NCI-H1436 treated with DMSO at 0.1 percent for 48 hours (cell line): ENCODE data around the gene ITIH1.

ENCODE experiments used
- DNase-seq: peaks from one replicate; lab custom pipeline; 2025; lab: John Stamatoyannopoulos, UW

Gene ITIH1

DNA sequence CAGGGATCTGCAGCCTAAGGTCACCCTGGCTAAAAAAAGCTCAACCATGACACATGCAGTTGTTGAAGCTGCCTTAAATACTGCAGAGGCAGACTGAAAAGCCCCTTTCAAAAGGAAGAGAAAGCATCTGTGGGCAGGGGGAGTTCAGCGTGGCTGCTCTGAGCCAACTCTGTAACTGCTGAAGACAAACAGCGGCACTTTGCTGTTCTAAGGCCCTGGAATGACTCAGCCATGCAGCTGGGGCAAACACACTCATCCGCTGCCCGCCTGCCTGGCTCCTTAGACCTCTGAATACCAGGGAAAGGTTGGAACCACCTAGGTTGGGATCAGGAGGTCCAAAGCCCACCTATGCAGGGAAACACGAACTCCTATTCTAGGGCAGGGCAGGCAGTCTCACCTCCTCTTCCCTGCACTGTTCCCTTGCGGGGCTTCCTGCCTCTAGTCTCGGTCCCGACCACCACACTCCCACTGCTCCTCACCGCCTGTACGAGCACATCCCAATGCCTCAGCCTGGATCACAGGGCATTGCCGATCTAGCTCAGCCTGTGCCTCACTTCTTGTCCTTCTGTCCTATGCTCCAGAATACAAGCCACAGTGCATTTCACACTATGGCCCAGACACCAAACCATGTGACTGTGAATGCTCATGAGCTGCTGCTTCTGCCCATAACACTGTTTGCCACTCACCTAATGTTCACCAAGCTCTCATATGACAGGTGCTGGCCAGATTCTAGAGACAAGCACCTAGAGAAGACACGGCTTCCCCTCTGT, 64.0 kb downstream of the ITIH1 start:
- no peak for DNase-seq
